NB4 (cell line): ENCODE results near the gene HMG20B.
A peak's percentile ranks its signal among the peaks of the same experiment; 100 is the strongest.
"Not testable (repeated sequence)": the region's sequence is repeated elsewhere in the genome, so short reads cannot be mapped to it uniquely, and the experiment has no call there.

Source experiments
- DNase-seq: peaks from one replicate; pipeline ENCODE4 v3.0.0; 2010; ENCODE audit warnings: low read depth
- H3K4me3 ChIP-seq: one replicate; pipeline ENCODE4 v1.5.1; 2011; ENCODE audit warnings: mild to moderate bottlenecking, low read depth, low read length, moderate library complexity
- CTCF ChIP-seq: IDR thresholded peaks from one replicate; pipeline ENCODE4 v1.5.1; 2012; ENCODE audit warnings: low read depth, low read length
- MYC ChIP-seq: IDR thresholded peaks from 2 replicates; pipeline ENCODE4 v1.6.1; 2011; ENCODE audit warnings: low read depth, low read length
- POLR2A ChIP-seq: IDR thresholded peaks from 2 replicates; pipeline ENCODE4 v1.6.1; 2011; ENCODE audit warnings: mild to moderate bottlenecking; ENCODE audit not compliant: insufficient read length; ENCODE audit errors: extremely low read depth
- TF ChIP-seq, protein P1 (sequence below): IDR thresholded peaks from 2 replicates; pipeline ENCODE4 v1.6.1; 2011; ENCODE audit warnings: low read depth, low read length

HMG20B gene

GRCh38 chr19:3556423-3556977 lies 16.2 kb upstream of the HMG20B start:
- H3K4me3 ChIP-seq, result peak overlapping the region; percentile 74
- TF ChIP-seq, protein P1, sequence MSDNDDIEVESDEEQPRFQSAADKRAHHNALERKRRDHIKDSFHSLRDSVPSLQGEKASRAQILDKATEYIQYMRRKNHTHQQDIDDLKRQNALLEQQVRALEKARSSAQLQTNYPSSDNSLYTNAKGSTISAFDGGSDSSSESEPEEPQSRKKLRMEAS, result no peak
- TF ChIP-seq POLR2A (no peak), MYC (no peak), CTCF (no peak)
- DNase-seq, result no peak

DNA sequence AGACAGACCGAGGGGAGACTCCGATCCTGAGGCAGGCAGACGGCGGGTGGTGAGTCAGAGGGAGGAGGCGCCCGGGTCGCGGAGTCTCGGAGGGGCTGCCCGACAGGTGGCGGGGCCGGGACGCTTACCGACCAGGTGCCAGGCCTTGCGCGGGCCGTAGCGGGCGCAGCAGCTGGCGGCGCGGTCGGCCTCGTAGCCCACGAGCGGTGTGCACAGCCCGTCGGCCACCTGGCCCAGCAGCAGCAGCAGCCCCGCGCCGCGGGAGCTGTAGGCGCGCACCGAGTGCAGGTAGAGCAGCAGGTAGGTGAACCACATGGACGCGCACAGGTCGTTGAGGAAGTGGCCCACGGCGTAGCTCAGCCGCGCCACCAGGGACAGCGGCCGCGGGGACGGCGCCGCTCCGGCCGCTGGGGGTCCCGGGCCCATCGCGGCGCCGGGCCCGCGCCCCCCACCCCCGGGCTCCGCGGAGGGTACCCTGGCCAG lies 15.7 kb upstream of the HMG20B start:
- DNase-seq, result peak; percentile 55
- TF ChIP-seq POLR2A (no peak), MYC (no peak), CTCF (no peak)
- TF ChIP-seq, protein P1, result no peak

DNA sequence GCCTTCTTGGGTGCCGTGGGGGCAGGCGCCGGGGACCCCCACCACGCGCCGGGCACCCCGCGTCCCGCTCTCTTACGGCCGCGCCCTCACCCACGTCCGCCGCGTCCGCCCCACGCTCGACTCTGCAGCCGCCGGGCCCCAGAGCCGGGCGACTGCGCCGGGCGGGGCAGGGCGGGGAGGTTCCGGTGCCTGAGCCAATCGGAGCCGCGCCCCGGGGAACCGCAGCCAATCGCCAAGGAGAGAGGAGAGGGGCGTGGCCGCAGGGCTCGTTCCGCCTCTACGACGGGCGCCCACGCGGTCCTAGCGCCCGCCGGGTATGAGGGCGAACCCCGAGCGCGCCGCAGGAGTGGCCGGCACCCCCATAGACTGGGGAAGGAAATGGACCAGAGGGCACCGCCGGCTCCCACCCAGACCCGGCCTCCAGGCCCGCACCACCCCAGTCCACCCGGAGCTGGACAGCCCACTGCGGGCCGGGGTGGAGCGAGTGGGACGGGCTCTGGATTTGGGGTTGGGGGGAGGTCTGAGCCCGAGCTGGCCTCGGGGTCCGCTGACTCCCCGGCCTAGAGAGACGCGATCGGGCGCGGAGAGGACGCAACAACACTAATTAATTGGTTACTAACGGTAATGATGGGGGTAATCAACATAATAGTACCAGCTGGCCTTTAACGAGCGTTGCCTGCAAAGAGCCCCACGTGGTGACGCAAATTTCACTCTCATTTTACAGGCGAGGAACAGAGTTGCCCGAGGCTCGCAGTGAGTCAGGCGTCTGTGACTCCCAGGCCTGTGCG lies 15.1 kb upstream of the HMG20B start, which contains the start of gene MFSD12:
MFSD12 (minus strand) TSS at position 126 of the 788 bp plus-strand sequence. CDS start 183 bp downstream, outside the sequence.
- peak within 1 kb of the TSS; percentile 74 for H3K4me3 ChIP-seq
- TF ChIP-seq CTCF (no peak), POLR2A (peak; percentile 31), MYC (peak; percentile 72)
- TF ChIP-seq, protein P1, result peak; percentile 89
- peak; percentile 92 for DNase-seq

More for the DNA sequence above, 15.7 kb upstream of the HMG20B start:
- H3K4me3 ChIP-seq, result peak overlapping the region; percentile 74

DNA sequence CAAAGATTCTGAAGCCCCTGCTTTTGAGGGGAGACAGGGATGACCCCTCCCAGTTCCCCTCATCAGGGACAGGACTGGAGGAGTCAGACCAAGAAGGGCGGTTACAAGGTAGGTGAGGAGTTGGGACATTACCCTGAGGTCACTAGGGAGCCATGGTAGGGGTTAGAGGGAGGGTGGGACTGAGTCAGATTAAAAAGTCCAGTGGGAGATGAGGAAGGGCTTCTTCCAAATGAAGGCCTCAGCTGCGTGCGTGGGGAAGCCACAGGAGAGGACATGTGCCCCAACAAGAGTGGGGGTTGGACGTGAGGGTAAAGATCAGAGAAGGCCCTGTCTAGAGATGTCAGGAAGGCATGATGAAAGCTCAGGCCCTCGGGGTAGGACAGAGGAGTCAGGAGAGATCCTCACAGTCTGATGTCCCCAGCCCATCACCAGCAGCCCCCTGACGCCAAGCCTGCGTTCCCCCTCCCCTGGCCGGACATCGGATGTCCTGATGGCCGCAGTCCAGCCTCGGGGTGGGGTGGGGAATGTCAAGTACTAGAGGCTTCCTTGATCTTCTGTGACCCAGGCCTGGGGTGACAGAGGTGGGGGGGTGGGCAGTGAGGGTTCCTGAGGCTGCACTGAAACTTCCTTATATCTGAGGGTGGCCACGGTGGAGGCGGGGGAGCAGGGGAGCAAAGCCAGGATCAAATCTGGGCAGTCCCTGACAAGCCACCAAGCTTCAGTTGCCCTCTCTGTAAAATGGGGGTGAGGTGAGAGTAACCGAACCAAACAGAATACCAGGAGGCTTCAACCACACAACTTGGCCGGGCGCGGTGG lies 8.8 kb upstream of the HMG20B start:
- DNase-seq, result no peak
- H3K4me3 ChIP-seq, result no peak overlapping the region
- TF ChIP-seq CTCF (no peak), POLR2A (no peak), MYC (no peak)
- TF ChIP-seq, protein P1, result no peak

DNA sequence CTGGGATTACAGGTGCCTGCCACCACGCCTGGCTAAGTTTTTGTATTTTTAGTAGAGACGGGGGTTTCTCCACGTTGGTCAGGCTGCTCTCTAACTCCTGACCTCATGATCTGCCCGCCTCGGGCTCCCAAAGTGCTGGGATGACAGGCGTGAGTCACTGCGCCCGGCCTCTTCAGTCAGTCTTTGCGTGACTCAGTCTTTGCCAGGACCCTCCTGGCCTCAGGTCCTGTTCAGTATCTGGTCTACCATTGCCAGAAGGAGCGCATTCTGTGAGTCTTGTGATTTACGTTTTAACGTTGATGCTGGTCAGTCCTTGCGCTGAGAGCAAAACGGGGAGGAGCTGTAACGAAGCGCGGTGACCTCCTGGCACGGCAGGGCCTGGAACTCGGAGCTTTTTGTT lies 7.6 kb upstream of the HMG20B start:
- TF ChIP-seq POLR2A (no peak), MYC (no peak), CTCF (no peak)
- TF ChIP-seq, protein P1, result no peak
- DNase-seq, result no peak

GRCh38 chr19:3570042-3570441 lies 2.7 kb upstream of the HMG20B start:
- not testable (repeated sequence) for DNase-seq, H3K4me3 ChIP-seq

More for the DNA sequence above, 7.6 kb upstream of the HMG20B start:
- H3K4me3 ChIP-seq, result no peak overlapping the region
